SK-N-SH (cell line): ENCODE results near the gene HSPH1. TPM values are rescaled to one million over a fixed set of nuclear protein-coding genes. Genes with fewer than 3 reads are reported as not detected.

ENCODE experiments used
- CTCF ChIA-PET: fragments of 300-600, 350-600 bp; formaldehyde crosslinking; extraction: SDS; loops from one replicate; lab custom pipeline; 2021; lab: Yijun Ruan, JAX
- POLR2A ChIA-PET: fragments of 350-600 bp; sonication (Branson Sonifier 250); formaldehyde crosslinking; extraction: SDS; loops from one replicate; lab custom pipeline; 2020; ENCODE audit warnings: antibody characterized with exemption, inconsistent platforms; lab: Yijun Ruan, JAX
- DNase-seq: peaks from one replicate; pipeline ENCODE4 v3.0.0; 2012
- H2AFZ ChIP-seq: fragments of 200-600 bp; sonication (generic); 2 replicates; pipeline ENCODE4 v1.8.1; 2016; ENCODE audit warnings: antibody characterized with exemption, mild to moderate bottlenecking, low read depth
- H3F3A ChIP-seq: fragments of 200-600 bp; sonication (generic); replicated peaks from 2 replicates; pipeline ENCODE3; 2016; ENCODE audit warnings: antibody characterized with exemption, mild to moderate bottlenecking; ENCODE audit not compliant: insufficient read depth
- H3K27ac ChIP-seq, 2 experiments: fragments of 200-500 bp in 1 of 2; fragments of 200-600 bp in 1 of 2; sonication (Bioruptor generic) in 1 of 2; sonication (generic), shearing (Covaris generic) in 1 of 2; 2 replicates each; pipeline versions ENCODE4 v1.5.1 to v1.6.1; 2014 to 2016; ENCODE audit warnings: low read depth in 2 of 2, inconsistent platforms in 1 of 2, low read length in 1 of 2, mild to moderate bottlenecking in 1 of 2, mixed read lengths in 1 of 2
- H3K27me3 ChIP-seq: fragments of 200-600 bp; sonication (generic), shearing (Covaris generic); 2 replicates; pipeline ENCODE4 v1.6.1; 2016; ENCODE audit warnings: mixed run types; ENCODE audit not compliant: insufficient read depth
- H3K36me3 ChIP-seq, 2 experiments: fragments of 200-500 bp in 1 of 2; fragments of 200-600 bp in 1 of 2; sonication (Bioruptor generic) in 1 of 2; sonication (generic) in 1 of 2; replicated peaks in 1 of 2; 2 replicates each; pipeline versions ENCODE3 to v1.5.1; 2014 to 2016; ENCODE audit warnings: low read length in 1 of 2, mild to moderate bottlenecking in 1 of 2; ENCODE audit not compliant: insufficient read depth in 2 of 2, control insufficient read depth in 1 of 2
- H3K4me1 ChIP-seq, 2 experiments: fragments of 200-500 bp in 1 of 2; fragments of 200-600 bp in 1 of 2; sonication (Bioruptor generic) in 1 of 2; sonication (generic), shearing (Covaris generic) in 1 of 2; 2 replicates each; pipeline versions ENCODE4 v1.5.1 to v1.6.1; 2014 to 2016; ENCODE audit warnings: low read depth in 1 of 2, low read length in 1 of 2, mixed run types in 1 of 2; ENCODE audit not compliant: insufficient read depth in 2 of 2, control insufficient read depth in 1 of 2
- H3K4me2 ChIP-seq: fragments of 200-600 bp; sonication (generic), shearing (Covaris generic); 2 replicates; pipeline ENCODE4 v1.6.1; 2017; ENCODE audit warnings: mixed run types
- H3K4me3 ChIP-seq, 2 experiments: fragments of 200-500 bp in 1 of 2; fragments of 200-600 bp in 1 of 2; sonication (Bioruptor generic) in 1 of 2; sonication (generic), shearing (Covaris generic) in 1 of 2; 2 replicates each; pipeline versions ENCODE4 v1.5.1 to v1.8.1; 2014 to 2016; ENCODE audit warnings: low read depth in 2 of 2, inconsistent platforms in 1 of 2, low read length in 1 of 2, mild to moderate bottlenecking in 1 of 2, mixed read lengths in 1 of 2, moderate library complexity in 1 of 2
- H3K79me2 ChIP-seq: fragments of 200-600 bp; sonication (generic); 2 replicates; pipeline ENCODE4 v1.8.1; 2017; ENCODE audit warnings: mild to moderate bottlenecking; ENCODE audit not compliant: insufficient read depth
- H3K9ac ChIP-seq: fragments of 200-600 bp; sonication (generic); 2 replicates; pipeline ENCODE4 v1.6.1; 2017; ENCODE audit warnings: mixed run types
- H3K9me2 ChIP-seq: fragments of 200-600 bp; sonication (generic); 2 replicates; pipeline ENCODE4 v1.6.1; 2017; ENCODE audit warnings: mixed run types
- H3K9me3 ChIP-seq: fragments of 200-600 bp; sonication (generic); 2 replicates; pipeline ENCODE4 v1.6.1; 2017; ENCODE audit warnings: mixed run types, mild to moderate bottlenecking, moderate library complexity
- H4K20me1 ChIP-seq: fragments of 200-600 bp; sonication (generic); 2 replicates; pipeline ENCODE4 v1.6.1; 2017; ENCODE audit warnings: mild to moderate bottlenecking, mixed run types; ENCODE audit not compliant: insufficient read depth
- FOXJ3 ChIP-seq: sonication (generic); formaldehyde crosslinking; IDR thresholded peaks from 2 replicates; pipeline ENCODE4 v1.5.1; 2020; ENCODE audit warnings: mild to moderate bottlenecking, missing genetic modification reagents
- FOXM1 ChIP-seq: IDR thresholded peaks from 2 replicates; pipeline ENCODE4 v1.4.0; 2012; ENCODE audit warnings: low read depth, mild to moderate bottlenecking
- GATA2 ChIP-seq: sonication (generic); formaldehyde crosslinking; IDR thresholded peaks from 2 replicates; pipeline ENCODE4 v1.5.0; 2020; ENCODE audit warnings: mild to moderate bottlenecking, missing genetic modification reagents
- IRF3 ChIP-seq: fragments of 150-350 bp; IDR thresholded peaks from 2 replicates; pipeline ENCODE4 v1.6.1; 2016; ENCODE audit warnings: mild to moderate bottlenecking, low read depth, low read length
- JUND ChIP-seq: IDR thresholded peaks from 2 replicates; pipeline ENCODE4 v1.4.0; 2012
- MAX ChIP-seq: IDR thresholded peaks from 2 replicates; pipeline ENCODE4 v1.4.0; 2012; ENCODE audit warnings: low read depth
- NFIC ChIP-seq: IDR thresholded peaks from 2 replicates; pipeline ENCODE4 v1.4.0; 2012; ENCODE audit warnings: borderline replicate concordance
- PBX3 ChIP-seq: IDR thresholded peaks from 2 replicates; pipeline ENCODE4; 2012
- POLR2AphosphoS5 ChIP-seq: IDR thresholded peaks from 2 replicates; pipeline ENCODE4 v1.6.1; 2012; ENCODE audit warnings: low read depth, low read length
- RCOR1 ChIP-seq: fragments of 150-350 bp; IDR thresholded peaks from 2 replicates; pipeline ENCODE4 v1.6.1; 2017; ENCODE audit warnings: antibody characterized with exemption, low read length
- REST ChIP-seq: IDR thresholded peaks from 2 replicates; pipeline ENCODE4 v1.6.1; 2012; ENCODE audit warnings: mild to moderate bottlenecking, low read depth, low read length, moderate library complexity
- RXRA ChIP-seq: IDR thresholded peaks from 2 replicates; pipeline ENCODE4 v1.4.0; 2012; ENCODE audit warnings: low read depth, mild to moderate bottlenecking, borderline replicate concordance
- SIN3A ChIP-seq: IDR thresholded peaks from 2 replicates; pipeline ENCODE4 v1.6.1; 2012; ENCODE audit warnings: low read depth, mild to moderate bottlenecking, low read length, moderate library complexity, borderline replicate concordance
- TCF12 ChIP-seq: IDR thresholded peaks from 2 replicates; pipeline ENCODE4 v1.4.0; 2012
- TEAD4 ChIP-seq: IDR thresholded peaks from 2 replicates; pipeline ENCODE4 v1.4.0; 2012; ENCODE audit warnings: mild to moderate bottlenecking, borderline replicate concordance; ENCODE audit not compliant: insufficient read depth
- USF2 ChIP-seq: fragments of 150-350 bp; IDR thresholded peaks from 2 replicates; pipeline ENCODE4 v1.6.1; 2017; ENCODE audit warnings: antibody characterized with exemption, low read length, low read depth, borderline replicate concordance
- WGBS: methylation state at CpG from one replicate; pipeline ENCODE4 v1.1.6; 2017; ENCODE audit warnings: low lambda C conversion rate; 5-methylcytosine and 5-hydroxymethylcytosine counted together
- polyA plus RNA-seq, 3 experiments: library from polyadenylated mRNA; depleted of rRNA; stranded (reverse); fragments of >200 nt; gene quantifications; 2 replicates each; pipeline ENCODE4 v1.2.3, GENCODE V29; 2012

The HSPH1 gene
- polyA plus RNA-seq, 1 of the 3 experiments (the other 2 are of a cell fraction): 32.8 TPM

GRCh38 chr13:31110617-31111016 lies 51.1 kb downstream of the HSPH1 start:
- Histone ChIP-seq H4K20me1 (no peaks in the 10 kb centered on the region), H3K27me3 (peaks cover 26% of the 10 kb centered on the region; the same call in 1 of the 2 replicates), H3K4me2 (no peak overlapping the region), H2AFZ (no peak overlapping the region), H3K79me2 (no peaks in the 10 kb centered on the region), H3K27ac (no peak overlapping the region), H3K4me1 (no peaks in the 10 kb centered on the region), H3K9me3 (no peaks in the 10 kb centered on the region), H3K4me3 (no peak overlapping the region), H3K9me2 (no peaks in the 10 kb centered on the region), H3K36me3 (no peaks in the 10 kb centered on the region), H3F3A (no peaks in the 10 kb centered on the region), H3K9ac (no peak overlapping the region)
- 73% methylated on average over 8 of the region's 10 CpGs for WGBS
- no peak for TF ChIP-seq TEAD4
- DNase-seq: no peak
- POLR2A ChIA-PET: no interaction called here
- CTCF ChIA-PET: no interaction called here

GRCh38 chr13:31110169-31110568 lies 51.5 kb downstream of the HSPH1 start:
- no peak for TF ChIP-seq FOXM1
- no peak for TF ChIP-seq FOXJ3 (CRISPR knock-in tag)
- TF ChIP-seq USF2: no peak
- TF ChIP-seq RXRA: no peak
- no peak for TF ChIP-seq MAX
- no peak for TF ChIP-seq POLR2AphosphoS5
- no peak for TF ChIP-seq NFIC
- TF ChIP-seq IRF3: no peak
- TF ChIP-seq GATA2 (CRISPR knock-in tag): no peak
- no peak for TF ChIP-seq SIN3A
- TF ChIP-seq PBX3: no peak
- TF ChIP-seq TCF12: no peak
- TF ChIP-seq RCOR1: no peak
- no peak for TF ChIP-seq TEAD4
- no peak for TF ChIP-seq REST
- TF ChIP-seq JUND: no peak
- Histone ChIP-seq H3K9me2 (no peaks in the 10 kb centered on the region), H3K27me3 (peaks cover 22% of the 10 kb centered on the region; the same call in 1 of the 2 replicates), H3K4me3 (no peak overlapping the region), H3K9ac (no peak overlapping the region), H3K27ac (no peak overlapping the region), H3K4me1 (no peaks in the 10 kb centered on the region; a peak in 1 of 4 replicates), H2AFZ (no peak overlapping the region), H3K9me3 (no peaks in the 10 kb centered on the region), H3K79me2 (no peaks in the 10 kb centered on the region), H3F3A (no peaks in the 10 kb centered on the region), H4K20me1 (no peaks in the 10 kb centered on the region), H3K4me2 (no peak overlapping the region), H3K36me3 (no peaks in the 10 kb centered on the region)
- no peak for DNase-seq
- CTCF ChIA-PET: no interaction called here
- WGBS: 37% methylated on average over 4 of the region's 7 CpGs
- POLR2A ChIA-PET: no interaction called here
